GM23338 (cell line): ENCODE measurements around the gene CTDNEP1. TPM values are rescaled to one million over a fixed set of nuclear protein-coding genes. Genes with fewer than 3 reads are reported as not detected.

Experiments
- ATAC-seq: fragments of 200-7000 bp; cut with Tn5 transposase; 3 replicates; pipeline ENCODE4 v1.9.1; 2020
- DNase-seq: peaks from one replicate; pipeline ENCODE4 v3.0.0-alpha.2; 2015; ENCODE audit warnings: low spot score
- H2AFZ ChIP-seq: fragments of 200-600 bp; sonication (generic); 2 replicates; pipeline ENCODE4 v1.8.0; 2016; ENCODE audit warnings: antibody characterized with exemption, mild to moderate bottlenecking, moderate library complexity
- H3F3A ChIP-seq: fragments of 200-600 bp; sonication (generic); replicated peaks from 2 replicates; pipeline ENCODE4 v1.8.0; 2017; ENCODE audit warnings: antibody characterized with exemption, mixed run types, low read depth
- H3K27ac ChIP-seq: fragments of 200-600 bp; sonication (generic); 2 replicates; pipeline ENCODE4 v1.6.1; 2016; ENCODE audit warnings: low read depth
- H3K27me3 ChIP-seq: fragments of 200-600 bp; sonication (generic); 2 replicates; pipeline ENCODE4 v1.8.0; 2016; ENCODE audit warnings: mild to moderate bottlenecking, mixed run types, moderate library complexity; ENCODE audit not compliant: insufficient read depth
- H3K36me3 ChIP-seq: fragments of 200-600 bp; sonication (generic); 2 replicates; pipeline ENCODE4 v1.8.0; 2016; ENCODE audit warnings: mild to moderate bottlenecking; ENCODE audit not compliant: insufficient read depth
- H3K4me1 ChIP-seq: fragments of 200-600 bp; sonication (generic); 2 replicates; pipeline ENCODE4 v1.8.0; 2016; ENCODE audit warnings: mild to moderate bottlenecking, moderate library complexity; ENCODE audit not compliant: insufficient read depth
- H3K4me2 ChIP-seq: fragments of 200-600 bp; sonication (generic); 2 replicates; pipeline ENCODE4 v1.7.1; 2017; ENCODE audit warnings: mixed run types
- H3K4me3 ChIP-seq: fragments of 200-600 bp; sonication (generic); 2 replicates; pipeline ENCODE4 v1.6.1; 2016; ENCODE audit warnings: mixed run types
- H3K79me2 ChIP-seq: fragments of 200-600 bp; sonication (generic); replicated peaks from 2 replicates; pipeline ENCODE4 v1.8.0; 2017; ENCODE audit warnings: mild to moderate bottlenecking; ENCODE audit not compliant: insufficient read depth
- H3K9me2 ChIP-seq: fragments of 200-600 bp; sonication (generic); 2 replicates; pipeline ENCODE4 v1.8.0; 2017; ENCODE audit not compliant: insufficient read depth
- H4K20me1 ChIP-seq: fragments of 200-600 bp; sonication (generic); replicated peaks from 2 replicates; pipeline ENCODE4 v1.8.0; 2017; ENCODE audit warnings: mild to moderate bottlenecking; ENCODE audit not compliant: insufficient read depth
- H3K27ac Mint-ChIP-seq: 2 replicates; pipeline ENCODE4 v1.8.0; 2020; ENCODE audit warnings: inconsistent platforms, mild to moderate bottlenecking, moderate library complexity, mixed read lengths
- H3K27me3 Mint-ChIP-seq: 3 replicates; pipeline ENCODE4 v1.8.0; 2022; ENCODE audit warnings: low read depth, mild to moderate bottlenecking, moderate library complexity, mixed read lengths, inconsistent platforms; ENCODE audit not compliant: insufficient read depth, poor library complexity
- H3K36me3 Mint-ChIP-seq: 3 replicates; pipeline ENCODE4 v1.8.0; 2021; ENCODE audit warnings: low read depth, mild to moderate bottlenecking, inconsistent platforms, moderate library complexity, mixed read lengths
- H3K4me1 Mint-ChIP-seq: 3 replicates; pipeline ENCODE4 v1.8.0; 2020; ENCODE audit warnings: mild to moderate bottlenecking, inconsistent platforms, mixed read lengths
- H3K4me3 Mint-ChIP-seq: 3 replicates; pipeline ENCODE4 v1.8.0; 2021; ENCODE audit warnings: moderate library complexity, mild to moderate bottlenecking, inconsistent platforms, mixed read lengths
- H3K9me3 Mint-ChIP-seq: 3 replicates; pipeline ENCODE4 v1.8.0; 2020; ENCODE audit warnings: moderate library complexity, mild to moderate bottlenecking, inconsistent platforms, mixed read lengths
- CREB1 ChIP-seq: fragments of 250-450 bp; sonication (Bioruptor Pico); IDR thresholded peaks from 2 replicates; pipeline ENCODE4 v1.5.0; 2020; ENCODE audit warnings: low read depth, mild to moderate bottlenecking, moderate library complexity
- CTCF ChIP-seq, 2 experiments: fragments of 200-600 bp in 1 of 2; sonication (generic) in 1 of 2; conservative IDR thresholded peaks; 2 replicates each; pipeline versions ENCODE4 v1.5.1 to v1.6.1; 2016 to 2017; ENCODE audit warnings: antibody characterized with exemption in 2 of 2, low read depth in 2 of 2, mild to moderate bottlenecking in 2 of 2, moderate library complexity in 1 of 2
- ETS1 ChIP-seq: IDR thresholded peaks from 2 replicates; pipeline ENCODE4 v1.6.1; 2016; ENCODE audit warnings: antibody characterized with exemption
- EZH2 ChIP-seq: fragments of 200-600 bp; sonication (generic); IDR thresholded peaks from one replicate; pipeline ENCODE4 v1.8.0; 2017; ENCODE audit warnings: antibody characterized with exemption, mild to moderate bottlenecking, low read depth; ENCODE audit not compliant: unreplicated experiment
- EZH2phosphoT487 ChIP-seq: fragments of 200-600 bp; sonication (generic); IDR thresholded peaks from one replicate; pipeline ENCODE4 v1.8.1; 2018; ENCODE audit warnings: antibody characterized with exemption; ENCODE audit not compliant: unreplicated experiment
- JUNB ChIP-seq: IDR thresholded peaks from one replicate; pipeline ENCODE4 v1.6.1; 2016; ENCODE audit warnings: antibody characterized with exemption; ENCODE audit not compliant: unreplicated experiment
- POLR2AphosphoS5 ChIP-seq: IDR thresholded peaks from 2 replicates; pipeline ENCODE4 v1.6.1; 2016; ENCODE audit warnings: antibody characterized with exemption, low read depth
- STAT1 ChIP-seq: IDR thresholded peaks from one replicate; pipeline ENCODE4 v1.6.1; 2016; ENCODE audit warnings: antibody characterized with exemption; ENCODE audit not compliant: unreplicated experiment
- ZNF114 ChIP-seq: fragments of 250-450 bp; sonication (Bioruptor Pico); IDR thresholded peaks from 2 replicates; pipeline ENCODE4 v1.5.0; 2020; ENCODE audit warnings: mild to moderate bottlenecking, moderate library complexity
- ZNF331 ChIP-seq: fragments of 250-450 bp; sonication (Bioruptor Pico); IDR thresholded peaks from 2 replicates; pipeline ENCODE4 v1.5.0; 2020; ENCODE audit warnings: low read depth, mild to moderate bottlenecking, moderate library complexity
- ZNF462 ChIP-seq: fragments of 250-450 bp; sonication (Bioruptor Pico); IDR thresholded peaks from 2 replicates; pipeline ENCODE4 v1.5.0; 2020; ENCODE audit warnings: mild to moderate bottlenecking, moderate library complexity
- polyA plus RNA-seq: library from polyadenylated mRNA; unstranded; fragments of >200 nt; fragmentation: Nextera tagmentation; extraction: Ambion mirVana; gene quantifications from 2 replicates; pipeline ENCODE4 v1.2.1, GENCODE V29; 2016
- total RNA-seq: library from RNA; depleted of rRNA; stranded (reverse); fragments of >200 nt; shearing (Covaris generic); gene quantifications from 2 replicates; pipeline ENCODE4 v1.2.3, GENCODE V29; 2014

Gene CTDNEP1
- total and polyA plus RNA-seq, 2 experiments from 2014 or later: 48.1 to 93.4 TPM

GRCh38 chr17:7260651-7261378, 9.3 kb upstream of the CTDNEP1 start:
- Histone ChIP-seq H3K36me3 (peaks cover 15% of the 10 kb centered on the region), H3K27ac (peak overlapping the region; percentile 97), H3F3A (peaks cover 21% of the 10 kb centered on the region), H3K79me2 (peaks cover 27% of the 10 kb centered on the region), H3K4me2 (peak overlapping the region; percentile 100), H2AFZ (no peak overlapping the region), H4K20me1 (peaks cover 15% of the 10 kb centered on the region; the same call in 1 of the 2 replicates), H3K9me2 (no peaks in the 10 kb centered on the region), H3K4me3 (peak overlapping the region; percentile 99), H3K4me1 (peaks cover 9% of the 10 kb centered on the region), H3K27me3 (no peaks in the 10 kb centered on the region)
- ATAC-seq: peak; percentile 40
- H3K27me3 Mint-ChIP-seq: peaks cover 33% of the 10 kb centered on the region
- H3K36me3 Mint-ChIP-seq: peaks cover 45% of the 10 kb centered on the region
- peak overlapping the region; percentile 92 for H3K27ac Mint-ChIP-seq
- DNase-seq: peak; percentile 94
- H3K4me3 Mint-ChIP-seq: peak overlapping the region; percentile 91
- H3K4me1 Mint-ChIP-seq: peaks cover 28% of the 10 kb centered on the region
- TF ChIP-seq STAT1 (no peak), EZH2phosphoT487 (no peak), POLR2AphosphoS5 (peak; percentile 10; the same call in 1 of the 2 replicates), JUNB (no peak)
- H3K9me3 Mint-ChIP-seq: no peaks in the 10 kb centered on the region; the same call in 2 of the 3 replicates

GRCh38 chr17:7260151-7260550, 8.6 kb upstream of the CTDNEP1 start:
- ATAC-seq: no peak
- H3K27me3 ChIP-seq: no peaks in the 10 kb centered on the region
- no peak for TF ChIP-seq CTCF (conservative IDR thresholded peaks at IDR 0.05; ENCODE audit: low read depth in 2 of 2)
- TF ChIP-seq ZNF331 (CRISPR knock-in tag): no peak
- no peak for TF ChIP-seq STAT1
- no peak for TF ChIP-seq JUNB
- TF ChIP-seq EZH2: no peak
- TF ChIP-seq POLR2AphosphoS5: no peak
- no peak for TF ChIP-seq ETS1
- no peak for TF ChIP-seq ZNF114 (CRISPR knock-in tag)
- no peak for TF ChIP-seq CREB1 (CRISPR knock-in tag)
- no peak for TF ChIP-seq ZNF462 (CRISPR knock-in tag)

More at GRCh38 chr17:7260151-7260550, 8.6 kb upstream of the CTDNEP1 start:
- H3K27ac ChIP-seq: peak overlapping the region; percentile 97; the same call in 1 of the 2 replicates
- H4K20me1 ChIP-seq: peaks cover 17% of the 10 kb centered on the region; the same call in 1 of the 2 replicates
- H3K4me3 ChIP-seq: peak overlapping the region; percentile 99
- Mint-ChIP-seq H3K4me1 (peaks cover 28% of the 10 kb centered on the region), H3K27ac (peak overlapping the region; percentile 84; the same call in 1 of the 2 replicates), H3K4me3 (peak overlapping the region; percentile 91), H3K36me3 (peaks cover 51% of the 10 kb centered on the region), H3K9me3 (no peaks in the 10 kb centered on the region; the same call in 2 of the 3 replicates), H3K27me3 (peaks cover 33% of the 10 kb centered on the region)
- H3K36me3 ChIP-seq: peaks cover 16% of the 10 kb centered on the region
- no peak overlapping the region for H2AFZ ChIP-seq
- DNase-seq: no peak
- H3F3A ChIP-seq: peaks cover 21% of the 10 kb centered on the region
- no peaks in the 10 kb centered on the region for H3K9me2 ChIP-seq
- H3K4me2 ChIP-seq: peak overlapping the region; percentile 100
- H3K79me2 ChIP-seq: peaks cover 27% of the 10 kb centered on the region
- peaks cover 9% of the 10 kb centered on the region for H3K4me1 ChIP-seq
